GM12878 (cell line): ENCODE measurements around the gene BEST1. TPM values are rescaled to one million over a fixed set of nuclear protein-coding genes. Genes with fewer than 3 reads are reported as not detected.
A peak's percentile ranks its signal among the peaks of the same experiment; 100 is the strongest.

ENCODE experiments used
- CBFB ChIP-seq: IDR thresholded peaks from 2 replicates; pipeline ENCODE4 v1.6.1; 2016; ENCODE audit warnings: antibody characterized with exemption, low read depth
- CBX3 ChIP-seq: fragments of 200-600 bp; sonication (generic); IDR thresholded peaks from 2 replicates; pipeline ENCODE4 v1.6.1; 2016; ENCODE audit warnings: low read depth, borderline replicate concordance
- CREB1 ChIP-seq: IDR thresholded peaks from 2 replicates; pipeline ENCODE4 v1.6.1; 2012; ENCODE audit warnings: low read depth, mild to moderate bottlenecking, inconsistent platforms
- CREM ChIP-seq: IDR thresholded peaks from 2 replicates; pipeline ENCODE4 v1.6.1; 2014; ENCODE audit warnings: antibody characterized with exemption, low read depth
- EGR1 ChIP-seq, 2 experiments: IDR thresholded peaks; 1 replicate in 1 of 2; 2 replicates in 1 of 2; pipeline ENCODE4 v1.6.1; 2011 to 2012; ENCODE audit warnings: low read depth in 2 of 2, low read length in 2 of 2, borderline replicate concordance in 1 of 2, mild to moderate bottlenecking in 1 of 2, moderate library complexity in 1 of 2
- FOXM1 ChIP-seq: IDR thresholded peaks from 2 replicates; pipeline ENCODE4 v1.6.1; 2012; ENCODE audit warnings: low read depth, mild to moderate bottlenecking, inconsistent platforms, low read length, moderate library complexity
- IKZF1 ChIP-seq: fragments of 450-650 bp; conservative IDR thresholded peaks from 2 replicates; pipeline ENCODE4 v1.6.1; 2017; ENCODE audit warnings: antibody characterized with exemption, mild to moderate bottlenecking
- IKZF2 ChIP-seq, 2 experiments: fragments of 450-650 bp; IDR thresholded peaks; 2 replicates each; pipeline ENCODE4 v1.6.1; 2017; ENCODE audit warnings: mild to moderate bottlenecking in 2 of 2, moderate library complexity in 2 of 2
- MEF2A ChIP-seq: IDR thresholded peaks from 2 replicates; pipeline ENCODE4 v1.6.1; 2011; ENCODE audit warnings: low read depth, mild to moderate bottlenecking, low read length, moderate library complexity; ENCODE audit not compliant: insufficient read depth
- MEF2B ChIP-seq: fragments of 450-650 bp; IDR thresholded peaks from 2 replicates; pipeline ENCODE4 v1.6.1; 2018; ENCODE audit warnings: mild to moderate bottlenecking, moderate library complexity; ENCODE audit not compliant: partially characterized antibody, poor library complexity, severe bottlenecking
- NFYB ChIP-seq: IDR thresholded peaks from 2 replicates; pipeline ENCODE4 v1.6.1; 2011; ENCODE audit warnings: low read depth, mild to moderate bottlenecking, low read length, improper control_type of control experiment, moderate library complexity; ENCODE audit not compliant: insufficient read depth
- NR2F1 ChIP-seq: fragments of 450-650 bp; conservative IDR thresholded peaks from 2 replicates; pipeline ENCODE4 v1.6.1; 2017; ENCODE audit warnings: mild to moderate bottlenecking
- POU2F2 ChIP-seq: IDR thresholded peaks from 3 replicates; pipeline ENCODE4 v1.6.1; 2011; ENCODE audit warnings: low read depth, mild to moderate bottlenecking, low read length, borderline replicate concordance
- RB1 ChIP-seq: fragments of 450-650 bp; formaldehyde crosslinking; IDR thresholded peaks from 2 replicates; pipeline ENCODE4 v1.6.1; 2017; ENCODE audit warnings: mild to moderate bottlenecking, borderline replicate concordance
- RBBP5 ChIP-seq: fragments of 200-600 bp; sonication (generic); conservative IDR thresholded peaks from 2 replicates; pipeline ENCODE4 v1.6.1; 2016
- TBL1XR1 ChIP-seq: IDR thresholded peaks from 2 replicates; pipeline ENCODE4 v1.6.1; 2012; ENCODE audit warnings: low read depth, low read length, improper control_type of control experiment
- TCF12 ChIP-seq: IDR thresholded peaks from 2 replicates; pipeline ENCODE4 v1.6.1; 2011; ENCODE audit warnings: low read depth, mild to moderate bottlenecking, low read length
- ZNF207 ChIP-seq: fragments of 450-650 bp; IDR thresholded peaks from 2 replicates; pipeline ENCODE4 v1.6.1; 2014; ENCODE audit warnings: antibody characterized with exemption, mild to moderate bottlenecking, borderline replicate concordance
- polyA plus RNA-seq, 11 experiments: library from polyadenylated mRNA; depleted of rRNA in 4 of 11; unstranded in 6 of 11; stranded (reverse) in 5 of 11; fragments of >200 nt; fragmentation: Nextera tagmentation in 4 of 11; fragmentation: Illumina TruSeq in 1 of 11; extraction: Ambion mirVana in 4 of 11; extraction: Trizol in 1 of 11; gene quantifications; 1 replicate in 1 of 11; 2 replicates in 10 of 11; pipeline versions ENCODE4 v1.2.1 to v1.2.3, GENCODE V29; 2011 to 2016; ENCODE audit warnings: inconsistent platforms in 2 of 11, missing spikeins in 2 of 11, low read depth in 1 of 11
- total RNA-seq, 4 experiments: library from RNA; depleted of rRNA in 3 of 4; stranded (reverse); fragments of >200 nt in 3 of 4; fragmentation: Illumina TruSeq in 1 of 4; extraction: Trizol in 1 of 4; gene quantifications; 2 replicates each; pipeline versions ENCODE4 v1.2.1 to v1.2.3, GENCODE V29; 2013 to 2021
- TF ChIP-seq, protein P1 (sequence below): fragments of 450-650 bp; formaldehyde crosslinking; IDR thresholded peaks from 2 replicates; pipeline ENCODE4 v1.4.0; 2020; ENCODE audit warnings: mild to moderate bottlenecking, moderate library complexity
- TF ChIP-seq, protein P2 (sequence below): fragments of 450-650 bp; IDR thresholded peaks from 2 replicates; pipeline ENCODE4 v1.6.1; 2017; ENCODE audit warnings: antibody characterized with exemption, mild to moderate bottlenecking, moderate library complexity
- TF ChIP-seq, protein P3 (sequence below): fragments of 450-650 bp; IDR thresholded peaks from 2 replicates; pipeline ENCODE4 v1.6.1; 2017; ENCODE audit warnings: low read depth, mild to moderate bottlenecking, moderate library complexity
- TF ChIP-seq, protein P4 (sequence below): fragments of 450-650 bp; IDR thresholded peaks from 2 replicates; pipeline ENCODE4 v1.6.1; 2016; ENCODE audit warnings: mild to moderate bottlenecking

The BEST1 gene
- total and polyA plus RNA-seq, 10 of the 15 experiments (the other 5 are each of a cell fraction or from before 2014, with no cell fraction given), result 0.03 to 3.4 (median 0.15) TPM; not detected in 1

DNA sequence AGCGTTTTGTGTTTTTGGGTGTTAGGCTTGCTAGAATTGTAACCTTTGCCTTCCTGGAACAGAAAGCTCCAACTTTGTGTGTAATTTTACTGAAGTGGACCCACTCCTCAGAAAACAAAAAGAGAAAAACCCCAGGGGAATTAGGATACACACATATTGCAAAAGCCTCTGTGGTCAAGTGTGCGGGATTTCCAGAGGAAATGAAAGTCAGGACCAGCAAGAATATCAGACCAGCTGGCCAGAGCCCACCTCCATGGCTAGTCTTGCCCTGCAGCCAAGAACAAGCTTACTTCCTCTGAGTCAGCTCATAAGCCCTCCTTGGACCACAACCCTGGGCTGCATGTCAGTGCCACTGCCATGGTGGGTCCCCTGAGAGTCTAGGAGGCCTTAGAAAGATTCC lies 54.3 kb downstream of the BEST1 start (continued):
- TF ChIP-seq, protein P1, sequence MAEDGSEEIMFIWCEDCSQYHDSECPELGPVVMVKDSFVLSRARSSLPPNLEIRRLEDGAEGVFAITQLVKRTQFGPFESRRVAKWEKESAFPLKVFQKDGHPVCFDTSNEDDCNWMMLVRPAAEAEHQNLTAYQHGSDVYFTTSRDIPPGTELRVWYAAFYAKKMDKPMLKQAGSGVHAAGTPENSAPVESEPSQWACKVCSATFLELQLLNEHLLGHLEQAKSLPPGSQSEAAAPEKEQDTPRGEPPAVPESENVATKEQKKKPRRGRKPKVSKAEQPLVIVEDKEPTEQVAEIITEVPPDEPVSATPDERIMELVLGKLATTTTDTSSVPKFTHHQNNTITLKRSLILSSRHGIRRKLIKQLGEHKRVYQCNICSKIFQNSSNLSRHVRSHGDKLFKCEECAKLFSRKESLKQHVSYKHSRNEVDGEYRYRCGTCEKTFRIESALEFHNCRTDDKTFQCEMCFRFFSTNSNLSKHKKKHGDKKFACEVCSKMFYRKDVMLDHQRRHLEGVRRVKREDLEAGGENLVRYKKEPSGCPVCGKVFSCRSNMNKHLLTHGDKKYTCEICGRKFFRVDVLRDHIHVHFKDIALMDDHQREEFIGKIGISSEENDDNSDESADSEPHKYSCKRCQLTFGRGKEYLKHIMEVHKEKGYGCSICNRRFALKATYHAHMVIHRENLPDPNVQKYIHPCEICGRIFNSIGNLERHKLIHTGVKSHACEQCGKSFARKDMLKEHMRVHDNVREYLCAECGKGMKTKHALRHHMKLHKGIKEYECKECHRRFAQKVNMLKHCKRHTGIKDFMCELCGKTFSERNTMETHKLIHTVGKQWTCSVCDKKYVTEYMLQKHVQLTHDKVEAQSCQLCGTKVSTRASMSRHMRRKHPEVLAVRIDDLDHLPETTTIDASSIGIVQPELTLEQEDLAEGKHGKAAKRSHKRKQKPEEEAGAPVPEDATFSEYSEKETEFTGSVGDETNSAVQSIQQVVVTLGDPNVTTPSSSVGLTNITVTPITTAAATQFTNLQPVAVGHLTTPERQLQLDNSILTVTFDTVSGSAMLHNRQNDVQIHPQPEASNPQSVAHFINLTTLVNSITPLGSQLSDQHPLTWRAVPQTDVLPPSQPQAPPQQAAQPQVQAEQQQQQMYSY, result no peak
- TF ChIP-seq, protein P2, sequence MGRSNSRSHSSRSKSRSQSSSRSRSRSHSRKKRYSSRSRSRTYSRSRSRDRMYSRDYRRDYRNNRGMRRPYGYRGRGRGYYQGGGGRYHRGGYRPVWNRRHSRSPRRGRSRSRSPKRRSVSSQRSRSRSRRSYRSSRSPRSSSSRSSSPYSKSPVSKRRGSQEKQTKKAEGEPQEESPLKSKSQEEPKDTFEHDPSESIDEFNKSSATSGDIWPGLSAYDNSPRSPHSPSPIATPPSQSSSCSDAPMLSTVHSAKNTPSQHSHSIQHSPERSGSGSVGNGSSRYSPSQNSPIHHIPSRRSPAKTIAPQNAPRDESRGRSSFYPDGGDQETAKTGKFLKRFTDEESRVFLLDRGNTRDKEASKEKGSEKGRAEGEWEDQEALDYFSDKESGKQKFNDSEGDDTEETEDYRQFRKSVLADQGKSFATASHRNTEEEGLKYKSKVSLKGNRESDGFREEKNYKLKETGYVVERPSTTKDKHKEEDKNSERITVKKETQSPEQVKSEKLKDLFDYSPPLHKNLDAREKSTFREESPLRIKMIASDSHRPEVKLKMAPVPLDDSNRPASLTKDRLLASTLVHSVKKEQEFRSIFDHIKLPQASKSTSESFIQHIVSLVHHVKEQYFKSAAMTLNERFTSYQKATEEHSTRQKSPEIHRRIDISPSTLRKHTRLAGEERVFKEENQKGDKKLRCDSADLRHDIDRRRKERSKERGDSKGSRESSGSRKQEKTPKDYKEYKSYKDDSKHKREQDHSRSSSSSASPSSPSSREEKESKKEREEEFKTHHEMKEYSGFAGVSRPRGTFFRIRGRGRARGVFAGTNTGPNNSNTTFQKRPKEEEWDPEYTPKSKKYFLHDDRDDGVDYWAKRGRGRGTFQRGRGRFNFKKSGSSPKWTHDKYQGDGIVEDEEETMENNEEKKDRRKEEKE, result no peak
- TF ChIP-seq CREM, result peak; percentile 40; the same call in 1 of the 2 replicates
- peak; percentile 37 to 65; a peak in 3 of 4 replicates for TF ChIP-seq IKZF2 (IDR thresholded peaks at IDR 0.05)
- no peak for TF ChIP-seq RBBP5
- no peak for TF ChIP-seq TBL1XR1
- TF ChIP-seq FOXM1, result peak; percentile 56; the same call in 1 of the 2 replicates
- no peak for TF ChIP-seq CBX3
- no peak for TF ChIP-seq POU2F2
- TF ChIP-seq CBFB, result no peak
- TF ChIP-seq, protein P3, sequence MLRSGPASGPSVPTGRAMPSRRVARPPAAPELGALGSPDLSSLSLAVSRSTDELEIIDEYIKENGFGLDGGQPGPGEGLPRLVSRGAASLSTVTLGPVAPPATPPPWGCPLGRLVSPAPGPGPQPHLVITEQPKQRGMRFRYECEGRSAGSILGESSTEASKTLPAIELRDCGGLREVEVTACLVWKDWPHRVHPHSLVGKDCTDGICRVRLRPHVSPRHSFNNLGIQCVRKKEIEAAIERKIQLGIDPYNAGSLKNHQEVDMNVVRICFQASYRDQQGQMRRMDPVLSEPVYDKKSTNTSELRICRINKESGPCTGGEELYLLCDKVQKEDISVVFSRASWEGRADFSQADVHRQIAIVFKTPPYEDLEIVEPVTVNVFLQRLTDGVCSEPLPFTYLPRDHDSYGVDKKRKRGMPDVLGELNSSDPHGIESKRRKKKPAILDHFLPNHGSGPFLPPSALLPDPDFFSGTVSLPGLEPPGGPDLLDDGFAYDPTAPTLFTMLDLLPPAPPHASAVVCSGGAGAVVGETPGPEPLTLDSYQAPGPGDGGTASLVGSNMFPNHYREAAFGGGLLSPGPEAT, result no peak
- peak; percentile 78 for TF ChIP-seq MEF2B
- TF ChIP-seq, protein P4, sequence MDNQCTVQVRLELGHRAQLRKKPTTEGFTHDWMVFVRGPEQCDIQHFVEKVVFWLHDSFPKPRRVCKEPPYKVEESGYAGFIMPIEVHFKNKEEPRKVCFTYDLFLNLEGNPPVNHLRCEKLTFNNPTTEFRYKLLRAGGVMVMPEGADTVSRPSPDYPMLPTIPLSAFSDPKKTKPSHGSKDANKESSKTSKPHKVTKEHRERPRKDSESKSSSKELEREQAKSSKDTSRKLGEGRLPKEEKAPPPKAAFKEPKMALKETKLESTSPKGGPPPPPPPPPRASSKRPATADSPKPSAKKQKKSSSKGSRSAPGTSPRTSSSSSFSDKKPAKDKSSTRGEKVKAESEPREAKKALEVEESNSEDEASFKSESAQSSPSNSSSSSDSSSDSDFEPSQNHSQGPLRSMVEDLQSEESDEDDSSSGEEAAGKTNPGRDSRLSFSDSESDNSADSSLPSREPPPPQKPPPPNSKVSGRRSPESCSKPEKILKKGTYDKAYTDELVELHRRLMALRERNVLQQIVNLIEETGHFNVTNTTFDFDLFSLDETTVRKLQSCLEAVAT, result no peak
- no peak for TF ChIP-seq NR2F1
- no peak for TF ChIP-seq EGR1 (IDR thresholded peaks at IDR 0.05; ENCODE audit: borderline replicate concordance in 1 of 2, low read depth in 2 of 2, low read length in 2 of 2)
- peak; percentile 68; the same call in 1 of the 2 replicates for TF ChIP-seq TCF12
- no peak for TF ChIP-seq CREB1
- peak; percentile 63 for TF ChIP-seq IKZF1
- no peak for TF ChIP-seq ZNF207
- no peak for TF ChIP-seq RB1
- no peak for TF ChIP-seq NFYB
- no peak for TF ChIP-seq MEF2A
